HepG2 (cell line): ENCODE data around the gene EPC1. TPM values are rescaled to one million over a fixed set of nuclear protein-coding genes. Genes with fewer than 3 reads are reported as not detected.

Experiments
- ATAC-seq: fragments of 200-7000 bp; cut with Tn5 transposase; 3 replicates; pipeline ENCODE4 v1.9.1; 2020; ENCODE audit warnings: mild to moderate bottlenecking, moderate library complexity
- BruUV-seq: library from RNA; stranded (reverse); fragments of 400-500 nt; replicated peaks from 2 replicates; lab custom pipeline; 2021; lab: Mats Ljungman, UMichigan
- CTCF ChIA-PET: fragments of 300-600 bp; formaldehyde crosslinking; extraction: SDS; loops from one replicate; lab custom pipeline; 2021; ENCODE audit warnings: low total read pairs, inconsistent platforms, low intra/inter-chr PET ratio; lab: Yijun Ruan, JAX
- POLR2A ChIA-PET: fragments of 350-600 bp; sonication (Branson Sonifier 250); formaldehyde crosslinking; loops from one replicate; lab custom pipeline; 2020; ENCODE audit warnings: antibody characterized with exemption, inconsistent platforms; lab: Yijun Ruan, JAX
- DNase-seq: peaks from one replicate; pipeline ENCODE4 v3.0.0-alpha.2; 2015; ENCODE audit warnings: low spot score
- FAIRE-seq: peaks from 3 replicates; lab custom pipeline; 2011; peaks lifted over from hg19 to GRCh38; lab: Jason Lieb, UNC
- H2AFZ ChIP-seq: one replicate; pipeline ENCODE4 v1.6.1; 2011; ENCODE audit warnings: low read length, inconsistent platforms
- H3K27ac ChIP-seq: fragments of 300-600 bp; 3 replicates; pipeline ENCODE4 v1.8.0; 2011; ENCODE audit warnings: mixed run types, mild to moderate bottlenecking, mixed read lengths, low read length, inconsistent platforms; ENCODE audit not compliant: insufficient read depth; ENCODE audit errors: extremely low read length
- H3K27me3 ChIP-seq, 2 experiments: fragments of 200-600 bp in 1 of 2; 2 replicates in 1 of 2; 3 replicates in 1 of 2; pipeline versions ENCODE4 v1.6.0 to v1.8.0; 2011; ENCODE audit warnings: low read length in 2 of 2, mild to moderate bottlenecking in 2 of 2, moderate library complexity in 2 of 2, inconsistent platforms in 1 of 2; ENCODE audit not compliant: insufficient read depth in 2 of 2, control insufficient read depth in 1 of 2
- H3K36me3 ChIP-seq, 2 experiments: fragments of 200-600 bp in 1 of 2; replicated peaks in 1 of 2; 2 replicates in 1 of 2; 3 replicates in 1 of 2; pipeline versions ENCODE4 v1.5.1 to v1.8.0; 2011; ENCODE audit warnings: low read length in 2 of 2, inconsistent platforms in 1 of 2; ENCODE audit not compliant: insufficient read depth in 2 of 2, control insufficient read depth in 1 of 2
- H3K4me1 ChIP-seq: 2 replicates; pipeline ENCODE4 v1.5.1; 2012; ENCODE audit warnings: low read length, inconsistent platforms; ENCODE audit not compliant: insufficient read depth
- H3K4me2 ChIP-seq: 2 replicates; pipeline ENCODE4 v1.6.0; 2011; ENCODE audit warnings: low read depth, low read length, inconsistent platforms
- H3K4me3 ChIP-seq, 3 experiments: fragments of 200-600 bp in 1 of 3; sonication (generic), shearing (Covaris generic) in 1 of 3; replicated peaks in 1 of 3; 2 replicates each; pipeline ENCODE4 v1.5.1; 2011 to 2016; ENCODE audit warnings: low read length in 3 of 3, inconsistent platforms in 2 of 3, low read depth in 2 of 3, mild to moderate bottlenecking in 2 of 3, control low read depth in 1 of 3, mixed read lengths in 1 of 3; ENCODE audit not compliant: insufficient read depth in 1 of 3
- H3K79me2 ChIP-seq: one replicate; pipeline ENCODE4 v1.6.1; 2011; ENCODE audit warnings: low read length, inconsistent platforms; ENCODE audit not compliant: insufficient read depth
- H3K9ac ChIP-seq: 2 replicates; pipeline ENCODE4 v1.6.0; 2011; ENCODE audit warnings: mild to moderate bottlenecking, low read depth, low read length, inconsistent platforms; ENCODE audit not compliant: insufficient read depth
- H3K9me3 ChIP-seq: 2 replicates; pipeline ENCODE4 v1.5.1; 2012; ENCODE audit warnings: mild to moderate bottlenecking, low read length
- H4K20me1 ChIP-seq: 2 replicates; pipeline ENCODE4 v1.6.0; 2011; ENCODE audit warnings: inconsistent platforms, mild to moderate bottlenecking, low read length, moderate library complexity; ENCODE audit not compliant: insufficient read depth
- BATF2 ChIP-seq: sonication (generic); formaldehyde crosslinking; IDR thresholded peaks from 2 replicates; pipeline ENCODE4 v1.8.0; 2022; ENCODE audit warnings: mild to moderate bottlenecking, missing genetic modification reagents, moderate library complexity
- CHD2 ChIP-seq: IDR thresholded peaks from 2 replicates; pipeline ENCODE4 v1.6.1; 2011; ENCODE audit warnings: low read depth, low read length, improper control_type of control experiment
- DPF2 ChIP-seq: sonication (generic); formaldehyde crosslinking; IDR thresholded peaks from 2 replicates; pipeline ENCODE4 v1.4.0; 2020; ENCODE audit warnings: mild to moderate bottlenecking, low read depth, missing genetic modification reagents, borderline replicate concordance
- FOXJ3 ChIP-seq: sonication (generic); formaldehyde crosslinking; IDR thresholded peaks from 2 replicates; pipeline ENCODE4 v1.4.0; 2020; ENCODE audit warnings: missing genetic modification reagents, mild to moderate bottlenecking, borderline replicate concordance
- KAT2B ChIP-seq: fragments of 150-350 bp; IDR thresholded peaks from 2 replicates; pipeline ENCODE4 v1.6.1; 2014; ENCODE audit warnings: low read depth, low read length, borderline replicate concordance
- MXD4 ChIP-seq: IDR thresholded peaks from 2 replicates; pipeline ENCODE4 v1.6.1; 2016; ENCODE audit warnings: mild to moderate bottlenecking, missing biosample characterization, missing genetic modification reagents
- NFYC ChIP-seq: IDR thresholded peaks from 2 replicates; pipeline ENCODE4 v1.6.1; 2016; ENCODE audit warnings: missing genetic modification reagents, missing compliant biosample characterization
- POGZ ChIP-seq: sonication (generic); formaldehyde crosslinking; IDR thresholded peaks from 2 replicates; pipeline ENCODE4 v1.4.0; 2020; ENCODE audit warnings: mild to moderate bottlenecking, missing genetic modification reagents
- PRDM4 ChIP-seq: sonication (generic); formaldehyde crosslinking; IDR thresholded peaks from 2 replicates; pipeline ENCODE4 v1.9.0; 2021; ENCODE audit warnings: missing genetic modification reagents, borderline replicate concordance
- RBM22 ChIP-seq: fragments of 200-400 bp; formaldehyde crosslinking; optimal IDR thresholded peaks from 2 replicates; pipeline ENCODE3; 2017; ENCODE audit warnings: mild to moderate bottlenecking, low read length, moderate library complexity
- TRAFD1 ChIP-seq: sonication (generic); formaldehyde crosslinking; IDR thresholded peaks from 2 replicates; pipeline ENCODE4 v1.5.1; 2020; ENCODE audit warnings: missing genetic modification reagents, mild to moderate bottlenecking, borderline replicate concordance
- ZNF205 ChIP-seq: IDR thresholded peaks from 2 replicates; pipeline ENCODE4 v1.6.1; 2018; ENCODE audit warnings: missing biosample characterization, missing genetic modification reagents
- ZNF614 ChIP-seq: IDR thresholded peaks from 2 replicates; pipeline ENCODE4 v1.6.1; 2018; ENCODE audit warnings: missing biosample characterization, missing genetic modification reagents, inconsistent platforms, borderline replicate concordance
- ZSCAN21 ChIP-seq: sonication (generic); formaldehyde crosslinking; IDR thresholded peaks from 2 replicates; pipeline ENCODE4 v1.8.0; 2022; ENCODE audit warnings: mild to moderate bottlenecking, missing genetic modification reagents, moderate library complexity, borderline replicate concordance
- WGBS: methylation state at CpG from one replicate; pipeline ENCODE4 v1.1.6; 2017; ENCODE audit warnings: low lambda C conversion rate; 5-methylcytosine and 5-hydroxymethylcytosine counted together
- in situ Hi-C: cut with HindIII; loops from 2 replicates; pipeline ENCODE4 v1.10.0; 2017; ENCODE audit warnings: low pct_unique_long_range_greater_than_20kb; ENCODE audit not compliant: extremely low pct_ligation_motif_present
- intact Hi-C: fragments of 100-400 bp; cut with micrococcal nuclease; formaldehyde crosslinking; loops from one replicate; pipeline ENCODE4 v1.10.0; 2022; ENCODE audit not compliant: unreplicated experiment
- polyA plus RNA-seq, 8 experiments: library from polyadenylated mRNA; depleted of rRNA in 3 of 8; stranded (reverse) in 7 of 8; unstranded in 1 of 8; fragments of >200 nt; fragmentation: Illumina TruSeq in 4 of 8; extraction: Trizol in 4 of 8; gene quantifications; 2 replicates each; pipeline versions ENCODE4 v1.2.1 to v1.2.3, GENCODE V29; 2011 to 2016; ENCODE audit warnings: low read depth in 4 of 8, missing spikeins in 1 of 8, mixed read lengths in 1 of 8; ENCODE audit not compliant: insufficient read depth in 1 of 8
- total RNA-seq, 5 experiments: library from RNA; depleted of rRNA; stranded (reverse); fragments of >200 nt; fragmentation: Illumina TruSeq; extraction: Trizol; gene quantifications; 2 replicates each; pipeline ENCODE4 v1.2.3, GENCODE V29; 2016; ENCODE audit warnings: low read depth in 1 of 5

EPC1 gene
- total and polyA plus RNA-seq, 2 of the 13 experiments (the other 11 are each of a cell fraction or from before 2014, with no cell fraction given), result 28.7 to 44.2 TPM

GRCh38 chr10:32295027-32295426 is 51.9 kb downstream of the EPC1 start:
- no peak overlapping the region for H3K27ac ChIP-seq
- in situ Hi-C loops, result no loop called here
- FAIRE-seq (no peak), ATAC-seq (no peak), DNase-seq (no peak)
- H2AFZ ChIP-seq, result no peak overlapping the region
- no peak overlapping the region for H3K4me2 ChIP-seq
- no TSS peak for BruUV-seq
- H3K9ac ChIP-seq, result no peak overlapping the region
- intact Hi-C loops, result no loop called here
- no peaks in the 10 kb centered on the region for H3K27me3 ChIP-seq
- ChIA-PET CTCF (no interaction called here), POLR2A (no interaction called here)
- H4K20me1 ChIP-seq, result peaks cover 2% of the 10 kb centered on the region
- 91% methylated on average over 2 of the region's 2 CpGs for WGBS
- no peaks in the 10 kb centered on the region for H3K9me3 ChIP-seq
- H3K4me1 ChIP-seq, result no peaks in the 10 kb centered on the region
- no peak overlapping the region for H3K4me3 ChIP-seq
- H3K36me3 ChIP-seq, result peaks cover 0 to 25% of the 10 kb centered on the region in 2 experiments; a peak in 4 of 5 replicates
- TF ChIP-seq RBM22 (peak; percentile 26), KAT2B (no peak)
- peaks cover 20% of the 10 kb centered on the region for H3K79me2 ChIP-seq

GRCh38 chr10:32293581-32293980 is 53.4 kb downstream of the EPC1 start:
- ChIA-PET POLR2A (no interaction called here), CTCF (no interaction called here)
- H3K4me1 ChIP-seq, result no peaks in the 10 kb centered on the region
- H3K27me3 ChIP-seq, result no peaks in the 10 kb centered on the region
- BruUV-seq, result no TSS peak
- H3K9ac ChIP-seq, result no peak overlapping the region
- H3K4me3 ChIP-seq, result no peak overlapping the region
- H3K4me2 ChIP-seq, result no peak overlapping the region
- FAIRE-seq (no peak), ATAC-seq (no peak), DNase-seq (no peak)
- peaks cover 0 to 32% of the 10 kb centered on the region in 2 experiments; a peak in 4 of 5 replicates for H3K36me3 ChIP-seq
- in situ Hi-C loops, result no loop called here
- no peak overlapping the region for H3K27ac ChIP-seq
- 98% methylated on average over 4 of the region's 4 CpGs for whole genome bisulfite sequencing
- peaks cover 2% of the 10 kb centered on the region for H4K20me1 ChIP-seq
- H2AFZ ChIP-seq, result no peak overlapping the region
- peaks cover 19% of the 10 kb centered on the region for H3K79me2 ChIP-seq
- no peaks in the 10 kb centered on the region for H3K9me3 ChIP-seq
- intact Hi-C loops, result no loop called here
- TF ChIP-seq NFYC (CRISPR knock-in tag) (no peak), TRAFD1 (no peak), BATF2 (CRISPR knock-in tag) (no peak), MXD4 (no peak), PRDM4 (CRISPR knock-in tag) (no peak), ZSCAN21 (CRISPR knock-in tag) (no peak), CHD2 (no peak), ZNF614 (no peak), FOXJ3 (CRISPR knock-in tag) (no peak), ZNF205 (CRISPR knock-in tag) (no peak), DPF2 (CRISPR knock-in tag) (no peak), POGZ (CRISPR knock-in tag) (no peak)
